Osteocyte (in vitro differentiated cells): Measurements from ENCODE around the gene SLC27A6. TPM values are rescaled to one million over a fixed set of nuclear protein-coding genes. Genes with fewer than 3 reads are reported as not detected.

Experiments used
- DNase-seq: peaks from one replicate; pipeline ENCODE4 v3.0.0; 2021; ENCODE audit warnings: mixed read lengths; ENCODE audit not compliant: unreplicated experiment; ENCODE audit errors: extremely low spot score
- H3K27ac Mint-ChIP-seq: one replicate; pipeline ENCODE4 v1.8.0; 2021; ENCODE audit warnings: mild to moderate bottlenecking, mixed read lengths; ENCODE audit not compliant: unreplicated experiment
- H3K27me3 Mint-ChIP-seq: one replicate; pipeline ENCODE4 v1.8.0; 2021; ENCODE audit warnings: mixed read lengths; ENCODE audit not compliant: unreplicated experiment
- H3K36me3 Mint-ChIP-seq: one replicate; pipeline ENCODE4 v1.8.0; 2021; ENCODE audit warnings: mixed read lengths; ENCODE audit not compliant: unreplicated experiment
- H3K4me1 Mint-ChIP-seq: one replicate; pipeline ENCODE4 v1.8.0; 2021; ENCODE audit warnings: mixed read lengths; ENCODE audit not compliant: unreplicated experiment
- H3K4me3 Mint-ChIP-seq: one replicate; pipeline ENCODE4 v1.8.0; 2021; ENCODE audit warnings: mild to moderate bottlenecking, moderate library complexity, mixed read lengths; ENCODE audit not compliant: unreplicated experiment
- H3K9me3 Mint-ChIP-seq: one replicate; pipeline ENCODE4 v1.8.0; 2021; ENCODE audit warnings: mixed read lengths; ENCODE audit not compliant: unreplicated experiment
- total RNA-seq: library from RNA; stranded (reverse); gene quantifications from 2 replicates; pipeline ENCODE4 v1.2.1, GENCODE V29; 2021
- TF ChIP-seq, protein P1 (sequence below): fragments of 200-600 bp; sonication (generic); IDR thresholded peaks from 2 replicates; pipeline ENCODE4 v1.5.0; 2021; ENCODE audit warnings: antibody characterized with exemption, mild to moderate bottlenecking, moderate library complexity

SLC27A6 gene
- total RNA-seq, 1 donor from 2014 or later: not detected

- Mint-ChIP-seq H3K4me3 (no peak overlapping the region), H3K36me3 (no peaks in the 10 kb centered on the region), H3K27ac (no peak overlapping the region), H3K27me3 (peaks cover 40% of the 10 kb centered on the region), H3K9me3 (peaks cover 8% of the 10 kb centered on the region), H3K4me1 (no peaks in the 10 kb centered on the region)
- no peak for DNase-seq
- TF ChIP-seq, protein P1, sequence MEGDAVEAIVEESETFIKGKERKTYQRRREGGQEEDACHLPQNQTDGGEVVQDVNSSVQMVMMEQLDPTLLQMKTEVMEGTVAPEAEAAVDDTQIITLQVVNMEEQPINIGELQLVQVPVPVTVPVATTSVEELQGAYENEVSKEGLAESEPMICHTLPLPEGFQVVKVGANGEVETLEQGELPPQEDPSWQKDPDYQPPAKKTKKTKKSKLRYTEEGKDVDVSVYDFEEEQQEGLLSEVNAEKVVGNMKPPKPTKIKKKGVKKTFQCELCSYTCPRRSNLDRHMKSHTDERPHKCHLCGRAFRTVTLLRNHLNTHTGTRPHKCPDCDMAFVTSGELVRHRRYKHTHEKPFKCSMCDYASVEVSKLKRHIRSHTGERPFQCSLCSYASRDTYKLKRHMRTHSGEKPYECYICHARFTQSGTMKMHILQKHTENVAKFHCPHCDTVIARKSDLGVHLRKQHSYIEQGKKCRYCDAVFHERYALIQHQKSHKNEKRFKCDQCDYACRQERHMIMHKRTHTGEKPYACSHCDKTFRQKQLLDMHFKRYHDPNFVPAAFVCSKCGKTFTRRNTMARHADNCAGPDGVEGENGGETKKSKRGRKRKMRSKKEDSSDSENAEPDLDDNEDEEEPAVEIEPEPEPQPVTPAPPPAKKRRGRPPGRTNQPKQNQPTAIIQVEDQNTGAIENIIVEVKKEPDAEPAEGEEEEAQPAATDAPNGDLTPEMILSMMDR: no peak
These were observed 92.0 kb downstream of the SLC27A6 start for GRCh38 chr5:129057329-129057728.

GRCh38 chr5:129061849-129062248 lies 96.6 kb downstream of the SLC27A6 start:
- TF ChIP-seq, protein P1: no peak
- Mint-ChIP-seq H3K9me3 (peaks cover 6% of the 10 kb centered on the region), H3K4me3 (no peak overlapping the region), H3K4me1 (no peaks in the 10 kb centered on the region), H3K27ac (no peak overlapping the region), H3K27me3 (peaks cover 57% of the 10 kb centered on the region), H3K36me3 (no peaks in the 10 kb centered on the region)
- no peak for DNase-seq

- Mint-ChIP-seq H3K4me1 (no peaks in the 10 kb centered on the region), H3K36me3 (no peaks in the 10 kb centered on the region), H3K27ac (no peak overlapping the region), H3K4me3 (no peak overlapping the region), H3K27me3 (peaks cover 61% of the 10 kb centered on the region), H3K9me3 (no peaks in the 10 kb centered on the region)
- TF ChIP-seq, protein P1: no peak
- DNase-seq: no peak
These were observed 98.3 kb downstream of the SLC27A6 start for GRCh38 chr5:129063483-129064113.

DNA sequence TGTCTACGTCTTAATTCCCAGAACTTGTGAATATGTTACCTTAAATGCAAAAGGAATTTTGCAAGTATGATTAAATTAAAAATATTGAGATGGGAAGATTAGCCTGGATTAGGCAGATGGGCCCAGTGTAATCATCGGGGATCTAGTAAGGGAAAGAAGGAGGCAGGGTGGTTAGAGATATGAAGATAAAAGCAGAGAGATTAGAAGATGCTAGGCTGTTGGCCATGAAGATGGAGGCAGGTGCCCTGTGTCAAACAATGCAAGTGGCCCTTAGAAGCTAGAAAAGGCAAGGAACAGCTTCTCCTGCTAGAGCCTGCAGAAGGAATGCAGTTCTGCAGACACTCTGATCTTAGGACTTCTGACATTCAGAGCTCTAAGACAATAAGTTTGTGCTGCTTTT lies 100.4 kb downstream of the SLC27A6 start:
- DNase-seq: no peak
- Mint-ChIP-seq H3K27ac (no peak overlapping the region), H3K36me3 (no peaks in the 10 kb centered on the region), H3K4me3 (no peak overlapping the region), H3K9me3 (no peaks in the 10 kb centered on the region), H3K27me3 (peaks cover 59% of the 10 kb centered on the region), H3K4me1 (no peaks in the 10 kb centered on the region)
- TF ChIP-seq, protein P1: no peak

GRCh38 chr5:129067745-129068144 lies 102.5 kb downstream of the SLC27A6 start:
- H3K9me3 Mint-ChIP-seq: no peaks in the 10 kb centered on the region
- no peak for DNase-seq
- TF ChIP-seq, protein P1: no peak
- peaks cover 47% of the 10 kb centered on the region for H3K27me3 Mint-ChIP-seq
- no peaks in the 10 kb centered on the region for H3K4me1 Mint-ChIP-seq
- H3K27ac Mint-ChIP-seq: no peak overlapping the region
- no peak overlapping the region for H3K4me3 Mint-ChIP-seq
- H3K36me3 Mint-ChIP-seq: no peaks in the 10 kb centered on the region
